NCI-H524 (cell line): ENCODE results near the gene LARP4.

ENCODE experiments used
- DNase-seq, 2 experiments: peaks; one replicate each; lab custom pipeline; 2025; lab: John Stamatoyannopoulos, UW

LARP4 gene

GRCh38 chr12:50525422-50525821, 124.7 kb downstream of the LARP4 start:
- no peak for DNase-seq

GRCh38 chr12:50527359-50527726, 126.7 kb downstream of the LARP4 start:
- no peak for DNase-seq

- DNase-seq, result no peak
These were observed 128.1 kb downstream of the LARP4 start for GRCh38 chr12:50528800-50529199.

GRCh38 chr12:50529345-50529744, 128.7 kb downstream of the LARP4 start:
- DNase-seq, result no peak
